ENCODE results near the gene CDCA3. TPM values are rescaled to one million over a fixed set of nuclear protein-coding genes. Genes with fewer than 3 reads are reported as not detected.

CDCA3 gene
- total RNA-seq, 4 donors from 2014 or later, result 0.73 to 1.3 (median 0.90) TPM

GRCh38 chr12:6818645-6819044 is 32.4 kb downstream of the CDCA3 start:
- no peak for DNase-seq
- H3K36me3 ChIP-seq, result no peaks in the 10 kb centered on the region
- H3K9me3 ChIP-seq, result no peaks in the 10 kb centered on the region
- WGBS, 2 donors, result 65 to 80% methylated on average over 5 of the region's 5 CpGs
- no peak overlapping the region for H3K27ac ChIP-seq
- TF ChIP-seq, protein P1, sequence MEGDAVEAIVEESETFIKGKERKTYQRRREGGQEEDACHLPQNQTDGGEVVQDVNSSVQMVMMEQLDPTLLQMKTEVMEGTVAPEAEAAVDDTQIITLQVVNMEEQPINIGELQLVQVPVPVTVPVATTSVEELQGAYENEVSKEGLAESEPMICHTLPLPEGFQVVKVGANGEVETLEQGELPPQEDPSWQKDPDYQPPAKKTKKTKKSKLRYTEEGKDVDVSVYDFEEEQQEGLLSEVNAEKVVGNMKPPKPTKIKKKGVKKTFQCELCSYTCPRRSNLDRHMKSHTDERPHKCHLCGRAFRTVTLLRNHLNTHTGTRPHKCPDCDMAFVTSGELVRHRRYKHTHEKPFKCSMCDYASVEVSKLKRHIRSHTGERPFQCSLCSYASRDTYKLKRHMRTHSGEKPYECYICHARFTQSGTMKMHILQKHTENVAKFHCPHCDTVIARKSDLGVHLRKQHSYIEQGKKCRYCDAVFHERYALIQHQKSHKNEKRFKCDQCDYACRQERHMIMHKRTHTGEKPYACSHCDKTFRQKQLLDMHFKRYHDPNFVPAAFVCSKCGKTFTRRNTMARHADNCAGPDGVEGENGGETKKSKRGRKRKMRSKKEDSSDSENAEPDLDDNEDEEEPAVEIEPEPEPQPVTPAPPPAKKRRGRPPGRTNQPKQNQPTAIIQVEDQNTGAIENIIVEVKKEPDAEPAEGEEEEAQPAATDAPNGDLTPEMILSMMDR (IDR thresholded peaks at IDR 0.05), result no peak
- TF ChIP-seq POLR2A (IDR thresholded peaks at IDR 0.05), result no peak
- intact Hi-C loops (cut with DNase I), result no loop called here
- H3K27me3 ChIP-seq, result no peaks in the 10 kb centered on the region
- H3K4me3 ChIP-seq (replicated peaks in 1 of 3), result no peak overlapping the region
- peaks cover 0 to 12% of the 10 kb centered on the region in 2 donors for H3K4me1 ChIP-seq

GRCh38 chr12:6818222-6818621 is 32.9 kb downstream of the CDCA3 start:
- peaks cover 0 to 12% of the 10 kb centered on the region in 2 donors for H3K4me1 ChIP-seq
- WGBS, 2 donors, result 61 to 63% methylated on average over 2 to 10 of the region's 10 CpGs
- H3K36me3 ChIP-seq, result no peaks in the 10 kb centered on the region
- H3K4me3 ChIP-seq (replicated peaks in 1 of 3), result no peak overlapping the region
- DNase-seq, result no peak
- intact Hi-C loops (cut with DNase I), result no loop called here
- no peaks in the 10 kb centered on the region for H3K9me3 ChIP-seq
- no peak for TF ChIP-seq POLR2A (IDR thresholded peaks at IDR 0.05)
- TF ChIP-seq, protein P1 (IDR thresholded peaks at IDR 0.05), result no peak
- H3K27ac ChIP-seq, result no peak overlapping the region
- no peaks in the 10 kb centered on the region for H3K27me3 ChIP-seq

DNA sequence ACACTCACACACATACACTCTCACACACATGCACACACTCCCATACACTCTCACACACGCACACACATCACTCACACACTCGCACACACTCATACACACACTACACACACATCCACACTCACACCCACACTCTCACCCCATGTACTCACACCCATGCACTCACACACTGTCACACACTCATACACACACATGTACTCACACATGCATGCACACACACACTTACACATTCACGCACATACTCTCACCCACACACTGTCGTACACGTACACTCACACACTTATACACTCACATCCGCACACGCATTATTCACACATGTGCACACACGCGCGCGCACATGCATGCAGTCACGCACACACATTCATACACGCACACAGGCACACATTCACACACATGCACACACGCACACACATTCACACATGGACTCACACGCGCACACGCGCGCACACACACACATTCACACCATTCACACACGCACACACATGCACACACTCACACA is 33.4 kb downstream of the CDCA3 start:
- H3K27ac ChIP-seq, result no peak overlapping the region
- H3K36me3 ChIP-seq, result no peaks in the 10 kb centered on the region
- no peak for TF ChIP-seq POLR2A (IDR thresholded peaks at IDR 0.05)
- TF ChIP-seq, protein P1 (IDR thresholded peaks at IDR 0.05), result no peak
- no peaks in the 10 kb centered on the region for H3K27me3 ChIP-seq
- intact Hi-C loops (cut with DNase I), result no loop called here
- H3K4me1 ChIP-seq, result peaks cover 0 to 12% of the 10 kb centered on the region in 2 donors
- no peaks in the 10 kb centered on the region for H3K9me3 ChIP-seq
- H3K4me3 ChIP-seq (replicated peaks in 1 of 3), result no peak overlapping the region
- 92 to 94% methylated on average over 20 of the region's 20 CpGs for WGBS, 2 donors
- DNase-seq, result no peak

DNA sequence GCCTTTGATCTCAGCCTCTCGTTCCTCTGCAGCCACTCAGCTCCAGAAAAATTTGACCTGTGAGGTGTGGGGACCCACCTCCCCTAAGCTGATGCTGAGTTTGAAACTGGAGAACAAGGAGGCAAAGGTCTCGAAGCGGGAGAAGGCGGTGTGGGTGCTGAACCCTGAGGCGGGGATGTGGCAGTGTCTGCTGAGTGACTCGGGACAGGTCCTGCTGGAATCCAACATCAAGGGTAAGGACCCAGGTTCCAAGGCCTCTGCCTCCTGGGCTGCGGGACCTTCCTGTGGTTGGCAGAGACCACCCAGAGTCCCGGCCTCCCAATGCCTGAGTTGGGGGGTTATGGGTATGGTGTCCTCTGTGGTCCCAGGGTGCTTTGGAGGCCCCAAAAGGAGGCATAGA is 34.0 kb downstream of the CDCA3 start:
- H3K9me3 ChIP-seq, result no peaks in the 10 kb centered on the region
- no peak for TF ChIP-seq POLR2A (IDR thresholded peaks at IDR 0.05)
- TF ChIP-seq, protein P1 (IDR thresholded peaks at IDR 0.05), result no peak
- DNase-seq, result no peak
- peaks cover 0 to 11% of the 10 kb centered on the region in 2 donors for H3K4me1 ChIP-seq
- 88 to 93% methylated on average over 8 of the region's 8 CpGs for WGBS, 2 donors
- H3K27ac ChIP-seq, result no peak overlapping the region
- H3K4me3 ChIP-seq (replicated peaks in 1 of 3), result no peak overlapping the region
- intact Hi-C loops (cut with DNase I), result no loop called here
- H3K36me3 ChIP-seq, result no peaks in the 10 kb centered on the region
- no peaks in the 10 kb centered on the region for H3K27me3 ChIP-seq

DNA sequence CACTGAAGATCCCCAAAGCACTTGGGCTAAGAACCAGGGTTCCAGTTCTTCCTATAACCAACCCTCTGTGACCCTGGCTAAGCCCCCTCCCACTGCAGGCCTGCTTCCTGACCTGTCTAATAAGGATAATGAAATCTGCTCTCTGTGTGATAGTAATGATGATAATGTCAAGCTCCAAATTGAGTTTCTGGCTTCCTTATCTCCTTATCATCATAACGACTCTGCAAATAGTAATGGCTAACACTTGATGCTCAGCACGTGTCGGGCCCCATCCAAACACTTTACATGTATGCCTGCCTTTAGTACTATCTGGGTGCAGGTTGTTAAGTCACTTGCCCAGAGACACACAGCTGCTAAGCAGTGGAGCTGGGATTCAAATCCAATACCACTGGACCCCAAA is 34.5 kb downstream of the CDCA3 start:
- 57 to 62% methylated on average over 3 of the region's 3 CpGs for WGBS, 2 donors

More for the DNA sequence above, 34.5 kb downstream of the CDCA3 start:
- H3K27me3 ChIP-seq, result no peaks in the 10 kb centered on the region
- H3K27ac ChIP-seq, result no peak overlapping the region
- TF ChIP-seq, protein P1 (IDR thresholded peaks at IDR 0.05), result no peak
- no peak for TF ChIP-seq POLR2A (IDR thresholded peaks at IDR 0.05)
- H3K9me3 ChIP-seq, result no peaks in the 10 kb centered on the region
- DNase-seq, result no peak
- H3K4me1 ChIP-seq, result peaks cover 0 to 6% of the 10 kb centered on the region in 2 donors
- H3K36me3 ChIP-seq, result no peaks in the 10 kb centered on the region
- no peak overlapping the region for H3K4me3 ChIP-seq (replicated peaks in 1 of 3)
- intact Hi-C loops (cut with DNase I), result no loop called here

Measured in thyroid gland (tissue), 4 donors.